ENCODE data around the gene AKAP8L. TPM values are rescaled to one million over a fixed set of nuclear protein-coding genes. Genes with fewer than 3 reads are reported as not detected.
A peak's percentile ranks its signal among the peaks of the same experiment; 100 is the strongest.

Gene AKAP8L
- total RNA-seq, 1 experiment from 2014 or later = 66.3 TPM

DNA sequence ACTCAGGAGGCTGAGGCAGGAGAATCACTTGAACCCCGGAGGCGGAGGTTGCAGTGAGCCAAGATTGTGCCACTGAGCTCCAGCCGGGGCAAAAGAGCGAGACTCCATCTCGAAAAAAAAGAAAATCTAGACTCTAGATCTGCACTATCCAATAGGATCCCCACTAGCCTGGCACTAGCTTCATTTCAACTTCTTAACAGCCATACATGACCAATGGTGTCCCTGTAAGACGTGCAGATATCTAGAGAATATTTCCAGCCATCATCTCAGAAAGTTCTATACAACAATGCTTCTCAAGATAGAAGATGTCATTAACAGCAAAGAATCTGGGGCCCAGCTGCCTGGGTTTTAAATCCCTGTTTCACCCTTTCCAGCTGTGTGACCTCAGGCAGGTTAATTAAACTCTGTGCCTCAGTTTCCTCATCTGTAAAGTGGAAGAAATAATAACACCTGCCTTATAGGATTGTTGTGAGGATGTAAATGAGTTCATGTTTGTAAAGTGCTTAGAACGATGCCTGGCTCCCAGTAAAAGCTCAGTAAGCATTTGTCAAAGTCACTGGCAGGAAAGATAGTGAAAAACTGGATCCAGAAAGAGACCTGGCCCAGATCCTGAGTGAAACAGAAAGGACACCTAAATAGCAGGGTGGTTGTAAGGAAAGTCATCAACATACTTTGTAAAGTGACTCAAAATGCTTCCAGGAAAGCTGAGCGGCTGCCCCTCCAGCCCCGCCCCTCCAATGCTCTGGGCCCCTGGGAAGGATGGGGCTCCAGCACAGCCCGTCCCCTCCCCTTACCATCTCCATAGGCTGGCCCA is 17.4 kb upstream of the AKAP8L start:
- no peak for DNase-seq (ENCODE audit: low spot score)

- no peak for DNase-seq (ENCODE audit: low spot score)
These were observed 14.8 kb upstream of the AKAP8L start for GRCh38 chr19:15433519-15434069.

DNA sequence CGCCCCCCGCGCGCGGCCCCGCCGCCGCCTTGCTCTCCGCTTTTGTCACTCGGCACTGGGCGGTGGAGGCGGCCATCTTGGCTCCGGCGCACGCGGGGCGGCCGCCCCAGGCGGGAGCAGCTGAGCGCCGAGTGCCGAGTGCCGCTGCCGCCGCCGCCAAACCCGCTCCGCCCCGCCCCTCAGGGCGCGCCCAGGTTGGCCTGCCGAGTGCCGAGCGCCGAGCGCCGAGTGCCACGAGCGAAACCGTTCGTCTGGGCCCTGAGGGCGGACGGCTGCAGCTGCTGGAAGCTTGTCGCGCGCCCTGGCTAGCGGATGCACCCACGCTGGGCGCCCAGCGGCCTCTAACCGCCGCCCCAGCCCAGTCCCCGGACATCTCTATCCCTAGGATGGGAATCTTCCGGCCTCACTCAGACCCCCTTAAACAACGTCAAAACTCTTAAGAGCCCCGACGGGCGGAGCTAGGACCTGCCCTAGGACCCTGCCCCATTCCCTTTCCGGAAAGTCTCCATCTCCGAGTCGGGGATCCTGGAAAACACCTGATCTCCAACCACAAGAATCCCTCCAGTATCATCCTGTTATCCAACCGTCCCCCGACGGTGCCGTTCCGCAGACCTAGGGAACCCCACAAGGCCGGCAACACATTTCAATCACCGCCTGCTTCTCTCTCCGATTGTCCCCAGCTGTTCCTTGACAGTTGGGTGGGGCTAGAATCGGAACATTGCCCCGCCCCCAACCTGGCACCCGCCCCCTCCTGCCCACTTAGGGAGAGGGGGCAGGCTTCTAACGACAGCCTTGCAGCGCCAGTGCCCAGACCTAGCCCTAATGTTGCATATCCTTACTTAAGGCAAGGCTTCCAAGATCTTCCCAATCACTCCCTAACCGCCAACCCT is 14.1 kb upstream of the AKAP8L start:
- peak; percentile 79 for DNase-seq (ENCODE audit: low spot score)

GRCh38 chr19:15432018-15432494 is 13.3 kb upstream of the AKAP8L start:
- peak; percentile 3 for DNase-seq (ENCODE audit: low spot score)

DNA sequence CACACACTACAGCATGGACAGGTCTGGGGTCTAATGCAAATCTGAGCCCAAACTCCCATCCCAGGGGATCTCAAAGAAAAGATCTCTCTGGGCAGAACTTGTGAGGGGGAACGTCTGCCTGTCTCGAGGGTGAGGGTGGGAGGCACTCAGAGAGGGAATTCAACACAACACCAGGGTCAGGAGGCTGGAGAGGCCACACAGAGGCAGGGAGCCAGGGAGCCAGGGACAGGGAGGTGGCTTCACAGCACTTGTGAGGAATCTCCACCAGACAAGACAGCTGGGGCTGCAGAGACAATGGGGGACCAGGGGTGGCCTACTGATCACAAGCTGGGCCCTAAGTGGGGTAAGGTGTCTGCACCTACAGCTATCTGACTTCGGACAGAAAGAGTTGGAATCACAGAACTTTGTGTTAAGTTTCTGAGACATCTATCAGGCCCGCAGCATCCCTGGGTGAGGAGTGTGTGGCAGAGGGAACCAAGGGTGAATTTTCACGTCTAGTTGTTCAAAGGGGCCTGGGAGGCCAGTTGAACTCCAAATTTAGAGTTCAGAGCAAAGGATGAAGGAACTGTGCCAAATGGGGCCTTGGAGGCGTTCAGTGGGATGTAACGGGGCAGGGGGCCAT is 12.7 kb upstream of the AKAP8L start:
- DNase-seq (ENCODE audit: low spot score) = no peak

- DNase-seq (ENCODE audit: low spot score) = no peak
These were observed 11.8 kb upstream of the AKAP8L start for GRCh38 chr19:15430526-15431120.

- DNase-seq (ENCODE audit: low spot score) = no peak
These were observed 11.2 kb upstream of the AKAP8L start for GRCh38 chr19:15429825-15430467.

DNA sequence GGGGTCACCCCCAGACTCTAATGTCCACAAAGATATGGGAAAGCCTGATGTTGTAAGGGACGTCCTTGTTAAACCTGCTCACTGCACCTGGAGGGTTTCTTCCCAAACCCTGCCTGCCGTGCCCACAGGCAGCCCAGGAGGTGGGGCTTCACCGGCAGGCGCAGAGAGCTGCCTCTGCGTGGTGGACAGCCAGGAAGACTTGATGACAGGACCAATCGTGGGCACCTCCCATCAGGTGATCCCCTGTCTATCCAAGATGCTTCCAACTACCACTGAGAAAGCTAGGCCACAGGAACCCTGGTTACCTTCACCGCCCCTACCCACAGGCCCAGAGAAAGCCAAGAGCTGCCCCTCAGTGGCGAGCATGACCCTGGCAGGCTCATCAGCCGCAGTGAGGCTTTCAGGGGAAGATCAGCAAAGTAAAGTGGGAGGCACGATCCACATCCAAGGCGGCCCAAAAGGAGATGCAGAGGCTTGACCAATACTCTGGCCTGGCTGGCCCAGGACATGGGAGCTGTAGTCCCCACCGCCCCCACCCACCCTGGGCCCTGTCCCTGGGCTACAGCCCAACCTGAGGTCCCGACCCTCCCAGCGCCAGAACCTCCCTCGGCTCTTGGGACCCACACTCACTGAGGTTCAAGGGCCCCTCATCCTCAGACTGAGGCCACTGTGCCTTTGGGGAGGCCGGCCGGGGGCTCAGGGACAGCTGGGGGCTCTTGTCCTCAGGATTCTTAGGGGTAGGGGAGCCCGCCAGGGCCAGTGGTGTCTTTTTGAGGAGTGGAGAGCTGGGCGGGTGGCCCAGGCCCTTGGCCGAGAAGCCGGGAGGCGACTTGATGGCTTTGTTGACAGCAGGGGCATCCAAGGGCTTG is 10.4 kb upstream of the AKAP8L start:
- no peak for DNase-seq (ENCODE audit: low spot score)

DNA sequence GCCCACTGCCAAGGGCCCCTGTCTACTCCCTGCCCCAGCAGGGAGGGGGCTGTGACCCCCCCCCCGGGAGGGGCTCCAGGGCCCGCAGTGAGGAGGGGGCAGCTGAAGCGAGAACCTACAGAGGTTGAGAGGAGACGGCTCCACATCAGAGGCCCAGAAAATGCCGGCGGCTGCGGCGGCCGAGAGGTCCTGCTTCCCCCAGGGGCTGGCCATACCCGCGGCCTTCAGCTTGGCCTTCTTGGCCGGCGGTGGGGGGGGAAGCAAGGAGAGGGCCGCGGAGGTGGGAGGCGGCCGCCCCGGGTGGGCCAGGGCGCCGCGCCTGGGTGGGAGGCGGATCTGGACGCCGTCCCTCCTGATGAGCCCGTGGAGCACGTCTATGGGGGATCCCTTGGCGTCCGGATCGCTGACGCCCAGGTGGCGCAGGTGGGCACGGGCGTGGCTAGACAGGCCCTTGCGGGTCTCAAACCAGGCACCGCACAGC is 9.2 kb upstream of the AKAP8L start:
- DNase-seq (ENCODE audit: low spot score) = no peak

DNA sequence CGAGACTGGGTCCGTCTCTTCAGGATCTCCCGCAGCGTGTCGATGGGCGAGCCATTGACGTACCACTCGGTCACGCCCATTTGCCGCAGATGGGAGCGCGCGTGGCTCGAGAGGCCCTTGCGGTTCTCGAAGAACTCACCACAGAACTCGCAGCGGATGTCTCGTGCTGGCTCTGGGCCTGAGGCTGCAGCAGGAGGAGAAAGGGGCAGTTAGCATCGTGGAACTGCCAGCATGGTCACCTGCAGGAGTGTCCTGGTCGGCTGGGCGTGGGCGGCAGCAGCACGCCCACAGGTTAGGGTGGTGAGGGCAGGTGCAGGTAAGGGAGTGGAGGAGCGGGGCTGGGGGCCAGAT is 8.5 kb upstream of the AKAP8L start:
- no peak for DNase-seq (ENCODE audit: low spot score)

- no peak for DNase-seq (ENCODE audit: low spot score)
These were observed 7.9 kb upstream of the AKAP8L start for GRCh38 chr19:15426485-15427349.

DNA sequence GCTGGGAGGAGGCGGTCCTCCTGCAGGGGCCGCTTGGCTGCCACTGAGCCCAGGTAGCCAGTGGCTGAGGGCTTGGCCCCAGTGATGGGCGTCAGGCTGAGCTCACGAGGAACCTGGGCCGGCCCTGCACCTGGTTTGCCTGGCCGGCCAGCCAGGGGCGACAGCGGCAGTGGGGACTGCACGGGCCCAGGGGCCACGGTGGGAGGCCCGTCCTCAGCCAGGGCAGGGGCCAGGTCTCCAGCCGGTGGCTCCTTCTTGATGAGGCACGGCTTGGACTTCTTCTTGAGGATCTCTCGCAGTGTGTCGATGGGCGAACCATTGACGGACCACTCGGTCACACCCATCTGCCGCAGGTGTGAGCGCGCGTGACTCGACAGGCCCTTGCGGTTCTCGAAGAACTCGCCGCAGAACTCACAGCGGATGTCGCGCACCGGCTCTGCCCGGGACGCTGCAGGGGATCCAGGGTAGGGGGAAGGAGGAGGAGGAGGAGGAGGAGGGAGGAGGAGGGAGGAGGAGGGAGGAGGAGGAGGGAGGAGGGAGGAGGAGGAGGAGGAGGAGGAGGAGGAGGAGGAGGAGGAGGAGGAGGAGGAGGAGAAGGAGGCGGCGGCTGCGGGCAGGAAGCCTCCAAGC is 6.6 kb upstream of the AKAP8L start:
- no peak for DNase-seq (ENCODE audit: low spot score)

GRCh38 chr19:15424692-15425272 is 6.0 kb upstream of the AKAP8L start:
- DNase-seq (ENCODE audit: low spot score) = no peak

GRCh38 chr19:15424121-15424520 is 5.3 kb upstream of the AKAP8L start:
- DNase-seq (ENCODE audit: low spot score) = no peak

DNA sequence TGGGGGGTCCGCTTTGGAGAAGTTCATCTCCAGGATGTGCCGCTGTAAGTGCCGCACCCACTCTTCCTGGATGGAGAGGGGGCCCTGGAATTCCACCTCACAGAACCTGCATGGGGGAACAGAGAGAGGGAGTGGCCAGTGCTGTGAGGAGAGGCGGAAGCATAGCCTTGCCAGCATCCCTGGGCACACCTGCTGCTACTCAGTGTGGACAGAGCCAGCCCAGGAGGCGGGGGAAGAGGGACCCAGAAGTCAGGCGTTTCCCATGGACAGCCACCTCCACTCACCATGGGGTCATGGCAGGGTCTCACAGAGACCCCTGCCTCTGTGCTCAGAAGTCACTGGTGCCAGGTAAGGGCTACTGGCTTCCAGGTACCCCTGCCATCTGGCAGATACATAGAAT is 4.3 kb upstream of the AKAP8L start:
- no peak for DNase-seq (ENCODE audit: low spot score)

DNA sequence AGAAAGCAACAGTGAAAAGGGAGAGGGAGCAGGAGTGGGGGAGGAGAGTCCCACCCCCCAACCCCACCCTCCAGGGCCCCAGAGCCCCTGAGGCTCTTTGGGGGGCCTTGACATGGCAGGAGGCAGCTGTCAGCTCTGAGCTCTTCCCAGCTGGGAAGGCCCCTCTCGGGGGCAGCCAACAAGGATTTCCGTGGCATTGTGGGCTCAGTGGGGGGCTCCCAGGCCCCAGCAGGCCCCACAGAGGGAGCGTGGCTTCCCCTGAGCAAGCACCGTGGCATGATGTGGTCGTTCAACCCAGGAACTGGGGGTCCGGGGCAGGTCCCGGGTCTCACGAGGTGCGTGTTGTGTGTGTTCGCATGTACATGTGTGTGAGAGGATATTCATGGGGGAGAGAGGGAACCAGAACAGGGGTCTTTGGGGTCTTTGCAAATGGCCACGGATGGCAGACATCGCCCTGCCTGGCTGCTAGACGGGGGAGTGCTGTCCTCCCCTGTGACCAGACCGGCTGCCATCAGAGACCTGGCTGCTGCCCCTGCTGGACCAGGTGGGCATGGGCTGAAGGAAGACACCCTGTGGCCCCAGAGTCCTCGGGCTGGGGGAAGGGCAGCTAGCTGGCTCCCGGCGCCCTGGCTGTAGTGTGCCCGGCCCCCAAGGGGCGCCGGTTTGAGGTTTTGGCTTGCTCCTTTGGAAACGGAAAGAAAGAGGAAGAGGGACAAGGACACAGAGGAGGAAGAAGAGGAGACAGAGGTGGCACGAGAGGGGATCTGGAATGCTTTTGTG is 3.7 kb upstream of the AKAP8L start:
- no peak for DNase-seq (ENCODE audit: low spot score)

- no peak for DNase-seq (ENCODE audit: low spot score)
These were observed 3.0 kb upstream of the AKAP8L start for GRCh38 chr19:15421721-15422260.
